SK-N-MC (cell line): ENCODE data around the gene ADA.

ENCODE experiments used
- DNase-seq: peaks from one replicate; pipeline ENCODE4 v3.0.0-alpha.2; 2011; ENCODE audit warnings: low read depth, low spot score
- H3K27ac ChIP-seq: fragments of 200-600 bp; sonication (generic); 2 replicates; pipeline ENCODE4 v1.5.1; 2016; ENCODE audit warnings: mixed run types
- H3K36me3 ChIP-seq: fragments of 200-600 bp; sonication (generic); 2 replicates; pipeline ENCODE4 v1.6.1; 2017; ENCODE audit warnings: antibody characterized with exemption, low read length, mixed read lengths; ENCODE audit not compliant: insufficient read depth
- H3K4me3 ChIP-seq: fragments of 200-600 bp; sonication (generic); 2 replicates; pipeline ENCODE4 v1.5.1; 2016
- H3K9ac ChIP-seq: fragments of 200-600 bp; sonication (generic); 2 replicates; pipeline ENCODE4 v1.8.0; 2017; ENCODE audit warnings: mixed run types, mixed read lengths; ENCODE audit not compliant: insufficient read length
- H3K9me3 ChIP-seq: fragments of 200-600 bp; sonication (generic); 2 replicates; pipeline ENCODE4 v1.6.1; 2017; ENCODE audit warnings: low read depth, mild to moderate bottlenecking, antibody characterized with exemption, low read length, moderate library complexity, mixed read lengths
- EZH2 ChIP-seq: fragments of 200-600 bp; sonication (generic); IDR thresholded peaks from one replicate; pipeline ENCODE4 v1.6.1; 2017; ENCODE audit warnings: antibody characterized with exemption
- FOXP2 ChIP-seq: optimal IDR thresholded peaks from 2 replicates; pipeline ENCODE3; 2011; ENCODE audit warnings: mild to moderate bottlenecking, moderate library complexity; ENCODE audit not compliant: insufficient read depth; ENCODE audit errors: extremely low read length, control extremely low read depth
- POLR2AphosphoS5 ChIP-seq: IDR thresholded peaks from 2 replicates; pipeline ENCODE4 v1.6.1; 2012; ENCODE audit warnings: mild to moderate bottlenecking, low read depth, low read length, borderline replicate concordance

ADA gene

GRCh38 chr20:44626278-44626677, 25.2 kb downstream of the ADA start:
- DNase-seq: no peak
- TF ChIP-seq EZH2 (no peak), POLR2AphosphoS5 (no peak)
- Histone ChIP-seq H3K9ac (no peak overlapping the region), H3K27ac (no peak overlapping the region), H3K4me3 (no peak overlapping the region), H3K9me3 (no peaks in the 10 kb centered on the region), H3K36me3 (peaks cover 13% of the 10 kb centered on the region; the same call in 1 of the 2 replicates)

- Histone ChIP-seq H3K4me3 (no peak overlapping the region), H3K27ac (no peak overlapping the region), H3K36me3 (peaks cover 19% of the 10 kb centered on the region; the same call in 1 of the 2 replicates), H3K9me3 (no peaks in the 10 kb centered on the region), H3K9ac (no peak overlapping the region)
- TF ChIP-seq FOXP2 (no peak), POLR2AphosphoS5 (no peak), EZH2 (no peak)
- DNase-seq: no peak
Observed at GRCh38 chr20:44625361-44625760, 26.1 kb downstream of the ADA start.

GRCh38 chr20:44624743-44625271, 26.7 kb downstream of the ADA start:
- H3K36me3 ChIP-seq: peaks cover 25% of the 10 kb centered on the region; the same call in 1 of the 2 replicates
- TF ChIP-seq EZH2 (no peak), POLR2AphosphoS5 (no peak), FOXP2 (no peak)
- H3K9ac ChIP-seq: no peak overlapping the region
- H3K27ac ChIP-seq: no peak overlapping the region
- H3K9me3 ChIP-seq: no peaks in the 10 kb centered on the region
- no peak for DNase-seq
- no peak overlapping the region for H3K4me3 ChIP-seq

- peaks cover 30% of the 10 kb centered on the region; the same call in 1 of the 2 replicates for H3K36me3 ChIP-seq
- DNase-seq: no peak
- TF ChIP-seq POLR2AphosphoS5: no peak
- TF ChIP-seq FOXP2: no peak
- no peak for TF ChIP-seq EZH2
- no peak overlapping the region for H3K4me3 ChIP-seq
- H3K9ac ChIP-seq: no peak overlapping the region
- H3K27ac ChIP-seq: no peak overlapping the region
- no peaks in the 10 kb centered on the region for H3K9me3 ChIP-seq
Observed at GRCh38 chr20:44624152-44624551, 27.3 kb downstream of the ADA start.

GRCh38 chr20:44622501-44623270, 28.8 kb downstream of the ADA start:
- peaks cover 30% of the 10 kb centered on the region; the same call in 1 of the 2 replicates for H3K36me3 ChIP-seq
- no peak overlapping the region for H3K27ac ChIP-seq
- no peak for DNase-seq
- no peak overlapping the region for H3K9ac ChIP-seq
- H3K9me3 ChIP-seq: no peaks in the 10 kb centered on the region
- H3K4me3 ChIP-seq: no peak overlapping the region
- TF ChIP-seq FOXP2: no peak
- no peak for TF ChIP-seq POLR2AphosphoS5
- no peak for TF ChIP-seq EZH2

DNA sequence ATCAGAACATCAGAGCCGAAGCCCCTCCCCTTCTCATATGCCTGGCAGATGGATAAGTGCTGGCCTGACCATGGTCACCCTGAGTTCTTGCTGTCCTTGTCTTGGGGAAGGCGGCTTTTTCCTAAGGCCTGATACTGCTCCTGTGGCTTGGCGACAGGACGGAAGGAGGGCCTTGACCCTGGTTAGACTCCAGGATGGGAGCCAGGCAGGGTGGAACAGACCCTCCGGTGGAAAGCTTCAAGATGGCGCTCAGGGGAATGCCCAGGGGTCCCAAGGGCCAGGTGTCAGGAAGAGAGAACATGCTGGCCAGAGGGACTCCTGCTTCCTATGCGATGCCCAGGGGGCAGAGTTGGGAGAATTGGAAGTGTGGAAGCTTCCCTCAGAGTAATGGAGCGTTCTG, 29.6 kb downstream of the ADA start:
- TF ChIP-seq POLR2AphosphoS5 (no peak), EZH2 (no peak), FOXP2 (no peak)
- H3K36me3 ChIP-seq: peaks cover 30% of the 10 kb centered on the region; the same call in 1 of the 2 replicates

DNA sequence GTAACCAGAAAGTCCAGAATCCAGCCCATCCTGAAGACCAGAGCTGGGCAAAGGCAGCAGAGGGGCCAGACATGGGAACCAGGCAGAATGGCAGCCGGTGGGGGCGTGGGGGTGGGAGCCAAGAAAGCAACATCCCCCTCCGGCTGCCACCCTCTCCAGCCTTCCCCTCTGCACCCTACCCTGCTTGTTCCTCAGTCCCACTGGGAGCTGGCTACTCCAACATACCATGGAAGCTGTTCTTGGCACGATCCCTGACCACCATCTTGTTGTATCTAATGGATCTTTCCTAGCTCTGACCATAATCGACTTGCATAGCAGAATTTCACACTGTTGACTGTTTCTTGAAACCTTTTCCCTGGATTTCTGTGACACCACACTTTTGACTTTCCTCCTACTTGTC, 30.2 kb downstream of the ADA start:
- H3K27ac ChIP-seq: no peak overlapping the region
- H3K9ac ChIP-seq: no peak overlapping the region
- H3K9me3 ChIP-seq: no peaks in the 10 kb centered on the region
- TF ChIP-seq FOXP2 (no peak), EZH2 (no peak), POLR2AphosphoS5 (no peak)
- no peak for DNase-seq
- H3K36me3 ChIP-seq: peaks cover 30% of the 10 kb centered on the region; the same call in 1 of the 2 replicates
- H3K4me3 ChIP-seq: no peak overlapping the region

More for the DNA sequence above, 29.6 kb downstream of the ADA start:
- no peaks in the 10 kb centered on the region for H3K9me3 ChIP-seq
- no peak overlapping the region for H3K27ac ChIP-seq
- no peak overlapping the region for H3K4me3 ChIP-seq
- no peak overlapping the region for H3K9ac ChIP-seq
- DNase-seq: no peak

DNA sequence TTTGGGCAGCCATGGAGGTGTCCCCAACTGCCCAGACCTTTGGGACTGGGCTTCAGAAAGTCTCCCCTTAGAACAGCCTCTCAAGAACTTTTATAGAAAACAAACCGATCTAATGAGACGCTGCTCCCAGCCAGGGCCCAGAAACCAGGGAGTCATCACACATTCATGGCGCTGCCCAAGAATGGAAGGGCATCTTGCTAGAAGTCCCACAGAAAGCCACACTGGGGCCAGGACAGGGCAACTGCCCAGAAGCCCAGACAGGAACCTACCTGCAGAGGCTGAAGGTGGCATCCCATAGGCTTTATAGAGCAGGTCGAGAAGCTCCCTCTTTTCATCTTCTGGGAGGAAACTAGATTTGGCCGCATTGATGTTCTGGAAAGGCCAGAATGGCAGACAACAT, 31.5 kb downstream of the ADA start:
- Histone ChIP-seq H3K9ac (no peak overlapping the region), H3K36me3 (peaks cover 34% of the 10 kb centered on the region; the same call in 1 of the 2 replicates), H3K27ac (no peak overlapping the region), H3K9me3 (no peaks in the 10 kb centered on the region), H3K4me3 (no peak overlapping the region)
- no peak for DNase-seq
- TF ChIP-seq EZH2 (no peak), FOXP2 (no peak), POLR2AphosphoS5 (no peak)
